CD14-positive monocyte (primary cell): ENCODE data around the gene ZDHHC19. TPM values are rescaled to one million over a fixed set of nuclear protein-coding genes. Genes with fewer than 3 reads are reported as not detected.
"Not testable (repeated sequence)": the region's sequence is repeated elsewhere in the genome, so short reads cannot be mapped to it uniquely, and the experiment has no call there.

Source experiments
- DNase-seq, 3 donors: peaks; one replicate each; pipeline ENCODE4 v3.0.0-alpha.2; 2011 to 2022
- H2AFZ ChIP-seq: 2 replicates; pipeline ENCODE4 v1.6.0; 2012; ENCODE audit warnings: mild to moderate bottlenecking, low read depth, low read length, inconsistent platforms; ENCODE audit not compliant: insufficient read depth, poor library complexity, severe bottlenecking
- H3K27ac ChIP-seq, 2 donors: 1 replicate in 1 of 2; 2 replicates in 1 of 2; pipeline ENCODE4 v1.5.1; 2012 to 2013; ENCODE audit warnings: low read length in 2 of 2, control low read depth in 1 of 2, inconsistent platforms in 1 of 2, low read depth in 1 of 2, mild to moderate bottlenecking in 1 of 2
- H3K27me3 ChIP-seq, 2 donors: one replicate each; pipeline versions ENCODE4 v1.6.0 to v1.6.1; 2011 to 2013; ENCODE audit warnings: low read length in 2 of 2; ENCODE audit not compliant: control insufficient read depth in 2 of 2, insufficient read depth in 2 of 2
- H3K36me3 ChIP-seq, 2 donors: replicated peaks in 1 of 2; 1 replicate in 1 of 2; 2 replicates in 1 of 2; pipeline versions ENCODE4 v1.5.1 to v1.6.1; 2012 to 2013; ENCODE audit warnings: low read length in 2 of 2, control low read depth in 1 of 2, inconsistent platforms in 1 of 2, mild to moderate bottlenecking in 1 of 2; ENCODE audit not compliant: insufficient read depth in 2 of 2, control insufficient read depth in 1 of 2
- H3K4me1 ChIP-seq, 2 donors: 1 replicate in 1 of 2; 2 replicates in 1 of 2; pipeline versions ENCODE4 v1.5.1 to v1.6.1; 2012 to 2013; ENCODE audit warnings: low read length in 2 of 2, control low read depth in 1 of 2, inconsistent platforms in 1 of 2, mild to moderate bottlenecking in 1 of 2, moderate library complexity in 1 of 2; ENCODE audit not compliant: insufficient read depth in 2 of 2, control insufficient read depth in 1 of 2
- H3K4me2 ChIP-seq: replicated peaks from 2 replicates; pipeline ENCODE3; 2012; ENCODE audit warnings: low read length, moderate library complexity, mild to moderate bottlenecking; ENCODE audit not compliant: poor library complexity, severe bottlenecking; ENCODE audit errors: extremely low read depth
- H3K4me3 ChIP-seq, 3 experiments: fragments of 200-600 bp in 1 of 3; sonication (generic) in 1 of 3; replicated peaks in 1 of 3; 1 replicate in 2 of 3; 2 replicates in 1 of 3; pipeline ENCODE4 v1.5.1; 2011 to 2013; ENCODE audit warnings: low read length in 3 of 3, mild to moderate bottlenecking in 3 of 3, control low read depth in 2 of 3, low read depth in 2 of 3, inconsistent platforms in 1 of 3, moderate library complexity in 1 of 3
- H3K79me2 ChIP-seq: 2 replicates; pipeline ENCODE4 v1.6.0; 2012; ENCODE audit warnings: mild to moderate bottlenecking, control low read depth, inconsistent platforms, low read length, moderate library complexity; ENCODE audit not compliant: insufficient read depth
- H3K9ac ChIP-seq: 2 replicates; pipeline ENCODE4 v1.6.0; 2017; ENCODE audit warnings: low read length, mild to moderate bottlenecking; ENCODE audit not compliant: insufficient read depth, poor library complexity, severe bottlenecking
- H3K9me3 ChIP-seq, 2 donors: replicated peaks in 1 of 2; 1 replicate in 1 of 2; 2 replicates in 1 of 2; pipeline versions ENCODE4 v1.5.1 to v1.6.1; 2012 to 2013; ENCODE audit warnings: low read length in 2 of 2, control low read depth in 1 of 2; ENCODE audit not compliant: control insufficient read depth in 1 of 2, insufficient read depth in 1 of 2
- H4K20me1 ChIP-seq: 2 replicates; pipeline ENCODE4 v1.6.0; 2012; ENCODE audit warnings: mild to moderate bottlenecking, low read length, control low read depth, moderate library complexity; ENCODE audit not compliant: insufficient read depth
- H3K27ac Mint-ChIP-seq, 7 donors: one replicate each; pipeline ENCODE4 v1.8.0; 2020; ENCODE audit warnings: mild to moderate bottlenecking in 7 of 7, mixed read lengths in 7 of 7, moderate library complexity in 6 of 7, inconsistent platforms in 2 of 7
- H3K27me3 Mint-ChIP-seq, 3 donors: one replicate each; pipeline ENCODE4 v1.8.0; 2021 to 2022; ENCODE audit warnings: low read depth in 3 of 3, mild to moderate bottlenecking in 3 of 3, mixed read lengths in 3 of 3, moderate library complexity in 3 of 3, inconsistent platforms in 1 of 3
- H3K36me3 Mint-ChIP-seq, 2 donors: one replicate each; pipeline ENCODE4 v1.8.0; 2020; ENCODE audit warnings: mixed read lengths in 2 of 2, inconsistent platforms in 1 of 2, mild to moderate bottlenecking in 1 of 2
- H3K4me1 Mint-ChIP-seq: one replicate; pipeline ENCODE4 v1.8.0; 2020; ENCODE audit warnings: mild to moderate bottlenecking, mixed read lengths
- H3K4me3 Mint-ChIP-seq, 2 donors: one replicate each; pipeline ENCODE4 v1.8.0; 2020; ENCODE audit warnings: mild to moderate bottlenecking in 2 of 2, mixed read lengths in 2 of 2, moderate library complexity in 1 of 2
- H3K9me3 Mint-ChIP-seq, 7 donors: one replicate each; pipeline ENCODE4 v1.8.0; 2020 to 2022; ENCODE audit warnings: mixed read lengths in 7 of 7, mild to moderate bottlenecking in 6 of 7, moderate library complexity in 6 of 7, inconsistent platforms in 2 of 7
- WGBS: methylation state at CpG from one replicate; pipeline ENCODE4 v1.1.5; 2013; ENCODE audit warnings: missing lambda C conversion rate; ENCODE audit not compliant: insufficient coverage; 5-methylcytosine and 5-hydroxymethylcytosine counted together
- intact Hi-C, 2 donors: fragments of 100-400 bp; cut with micrococcal nuclease; formaldehyde crosslinking; loops; one replicate each; pipeline versions ENCODE4 v1.15.0 to v1.15.1; 2023
- polyA plus RNA-seq, 3 donors: library from polyadenylated mRNA; depleted of rRNA in 1 of 3; unstranded in 2 of 3; stranded (reverse) in 1 of 3; fragments of 300-500 nt in 2 of 3; fragments of >200 nt in 1 of 3; fragmentation: Illumina TruSeq in 2 of 3; gene quantifications; 1 replicate in 2 of 3; 2 replicates in 1 of 3; pipeline ENCODE4 v1.2.3, GENCODE V29; 2012 to 2021
- TF ChIP-seq, protein P1 (sequence below): fragments of 200-600 bp; IDR thresholded peaks from one replicate; pipeline ENCODE4 v1.8.0; 2022; ENCODE audit warnings: antibody characterized with exemption, mild to moderate bottlenecking

Gene ZDHHC19
- polyA plus RNA-seq, 3 donors, result not detected

DNA sequence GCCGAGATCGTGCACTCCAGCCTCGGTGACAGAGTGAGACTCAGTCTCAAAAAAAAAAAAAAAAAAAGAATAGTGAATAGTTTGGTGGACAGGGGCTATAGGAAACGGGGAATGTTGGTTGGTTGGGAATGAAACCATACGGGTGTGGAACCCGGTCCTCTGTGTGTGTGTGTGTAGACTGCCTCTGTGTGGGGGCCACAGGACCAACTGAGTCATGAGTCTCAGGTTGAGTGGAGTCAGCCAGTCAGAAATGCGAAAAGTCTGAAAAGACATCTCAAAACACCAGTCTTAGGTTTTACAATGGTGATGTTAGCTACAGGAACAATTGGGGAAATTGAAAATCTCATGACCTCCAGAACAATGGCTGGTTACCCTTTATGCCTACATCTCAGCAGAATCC is 44.5 kb downstream of the ZDHHC19 start:
- Histone ChIP-seq H3K27me3 (no peaks in the 10 kb centered on the region), H3K9ac (no peak overlapping the region), H2AFZ (no peak overlapping the region), H3K4me2 (no peak overlapping the region), H3K79me2 (peaks cover 7% of the 10 kb centered on the region), H3K4me3 (no peak overlapping the region), H3K9me3 (no peaks in the 10 kb centered on the region), H3K4me1 (peaks cover 45 to 51% of the 10 kb centered on the region in 2 donors), H3K27ac (no peak overlapping the region), H3K36me3 (no peaks in the 10 kb centered on the region), H4K20me1 (no peaks in the 10 kb centered on the region)
- TF ChIP-seq, protein P1, sequence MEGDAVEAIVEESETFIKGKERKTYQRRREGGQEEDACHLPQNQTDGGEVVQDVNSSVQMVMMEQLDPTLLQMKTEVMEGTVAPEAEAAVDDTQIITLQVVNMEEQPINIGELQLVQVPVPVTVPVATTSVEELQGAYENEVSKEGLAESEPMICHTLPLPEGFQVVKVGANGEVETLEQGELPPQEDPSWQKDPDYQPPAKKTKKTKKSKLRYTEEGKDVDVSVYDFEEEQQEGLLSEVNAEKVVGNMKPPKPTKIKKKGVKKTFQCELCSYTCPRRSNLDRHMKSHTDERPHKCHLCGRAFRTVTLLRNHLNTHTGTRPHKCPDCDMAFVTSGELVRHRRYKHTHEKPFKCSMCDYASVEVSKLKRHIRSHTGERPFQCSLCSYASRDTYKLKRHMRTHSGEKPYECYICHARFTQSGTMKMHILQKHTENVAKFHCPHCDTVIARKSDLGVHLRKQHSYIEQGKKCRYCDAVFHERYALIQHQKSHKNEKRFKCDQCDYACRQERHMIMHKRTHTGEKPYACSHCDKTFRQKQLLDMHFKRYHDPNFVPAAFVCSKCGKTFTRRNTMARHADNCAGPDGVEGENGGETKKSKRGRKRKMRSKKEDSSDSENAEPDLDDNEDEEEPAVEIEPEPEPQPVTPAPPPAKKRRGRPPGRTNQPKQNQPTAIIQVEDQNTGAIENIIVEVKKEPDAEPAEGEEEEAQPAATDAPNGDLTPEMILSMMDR, result no peak
- Mint-ChIP-seq H3K4me1 (peaks cover 21% of the 10 kb centered on the region), H3K27me3 (peaks cover 0 to 3% (median 0%) of the 10 kb centered on the region in 3 donors), H3K4me3 (no peak overlapping the region), H3K36me3 (no peaks in the 10 kb centered on the region), H3K9me3 (peaks cover 0 to 2% (median 0%) of the 10 kb centered on the region in 7 donors), H3K27ac (peak overlapping the region in 3 of 7 donors; percentile 57 to 88 (median 79))
- WGBS, result no CpG with 5 or more reads among the region's 7 CpGs
- intact Hi-C loops, result no loop called here
- DNase-seq, result no peak

DNA sequence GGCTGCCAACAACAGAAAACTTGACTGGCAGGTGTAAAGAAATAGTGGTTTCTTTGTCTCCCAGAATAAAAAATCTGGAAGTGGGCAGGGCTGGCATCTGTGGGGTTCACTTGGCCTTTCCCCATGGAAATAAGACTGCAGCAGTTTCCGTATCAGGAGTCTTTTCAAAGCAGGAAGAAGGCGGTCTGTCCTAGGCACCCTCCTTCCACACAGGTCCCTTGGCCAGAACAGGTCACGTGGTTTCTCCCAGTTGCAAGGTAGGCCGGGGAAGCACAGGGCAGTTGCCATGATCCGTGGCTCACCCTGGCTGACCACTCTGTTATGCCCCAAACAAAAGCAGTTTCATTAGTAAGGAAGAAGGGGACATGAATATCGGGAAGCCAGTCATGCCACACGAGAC is 45.4 kb downstream of the ZDHHC19 start:
- Mint-ChIP-seq H3K36me3 (no peaks in the 10 kb centered on the region), H3K4me1 (peaks cover 13% of the 10 kb centered on the region), H3K9me3 (peaks cover 0 to 2% (median 0%) of the 10 kb centered on the region in 7 donors), H3K4me3 (no peak overlapping the region), H3K27ac (peak overlapping the region in 2 of 7 donors; percentile 37 to 46), H3K27me3 (peaks cover 0 to 2% (median 0%) of the 10 kb centered on the region in 3 donors)
- intact Hi-C loops, result no loop called here
- Histone ChIP-seq H4K20me1 (no peaks in the 10 kb centered on the region), H3K9me3 (no peaks in the 10 kb centered on the region), H2AFZ (no peak overlapping the region), H3K36me3 (no peaks in the 10 kb centered on the region), H3K4me2 (no peak overlapping the region), H3K27me3 (no peaks in the 10 kb centered on the region), H3K4me3 (no peak overlapping the region), H3K9ac (no peak overlapping the region), H3K27ac (no peak overlapping the region), H3K4me1 (peaks cover 36 to 42% of the 10 kb centered on the region in 2 donors), H3K79me2 (peaks cover 7% of the 10 kb centered on the region)
- no peak for DNase-seq
- WGBS, result 80% methylated on average over 1 of the region's 7 CpGs
- TF ChIP-seq, protein P1, result no peak

DNA sequence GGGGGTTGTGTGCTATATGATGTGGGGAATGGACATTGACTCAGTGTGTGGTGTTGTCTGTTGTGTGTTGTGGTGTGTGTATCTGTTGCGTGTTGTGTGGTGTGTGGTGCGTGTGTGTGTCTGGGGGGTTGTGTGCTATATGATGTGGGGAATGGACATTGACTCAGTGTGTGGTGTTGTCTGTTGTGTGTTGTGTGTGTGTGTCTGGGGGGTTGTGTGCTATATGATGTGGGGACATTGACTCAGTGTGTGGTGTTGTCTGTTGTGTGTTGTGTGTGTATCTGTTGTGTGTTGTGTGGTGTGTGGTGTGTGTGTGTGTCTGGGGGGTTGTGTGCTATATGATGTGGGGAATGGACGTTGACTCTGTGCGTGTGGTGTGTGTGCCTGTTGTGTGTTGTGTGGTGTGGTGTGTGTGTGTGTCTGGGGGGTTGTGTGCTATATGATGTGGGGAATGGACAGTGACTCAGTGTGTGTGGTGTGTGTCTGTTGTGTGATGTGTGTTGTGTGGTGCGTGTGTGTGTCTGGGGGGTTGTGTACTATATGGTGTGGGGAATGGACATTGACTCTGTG is 46.1 kb downstream of the ZDHHC19 start:
- H3K9me3 ChIP-seq, H3K27me3 Mint-ChIP-seq, H4K20me1 ChIP-seq, H3K9ac ChIP-seq, H3K36me3 Mint-ChIP-seq, H3K9me3 Mint-ChIP-seq, intact Hi-C loops, H3K36me3 ChIP-seq, H3K27me3 ChIP-seq, H3K4me3 ChIP-seq, H3K4me2 ChIP-seq, H3K79me2 ChIP-seq, H3K27ac ChIP-seq, H3K27ac Mint-ChIP-seq, H2AFZ ChIP-seq, DNase-seq, H3K4me3 Mint-ChIP-seq: not testable (repeated sequence)
- H3K4me1 ChIP-seq, result peaks cover 33 to 40% of the 10 kb centered on the region in 2 donors
- peaks cover 13% of the 10 kb centered on the region for H3K4me1 Mint-ChIP-seq
- WGBS, result 83% methylated on average over 5 of the region's 5 CpGs
